Endometrial microvascular endothelial cells (primary cell): Measurements from ENCODE around the gene TRABD2B. TPM values are rescaled to one million over a fixed set of nuclear protein-coding genes. Genes with fewer than 3 reads are reported as not detected.

ENCODE experiments used
- in situ Hi-C: cut with HindIII; loops from 2 replicates; pipeline ENCODE4 v1.10.0; 2017; ENCODE audit warnings: low sequenced_read_pairs, low pct_unique_long_range_greater_than_20kb; ENCODE audit errors: inconsistent ontology term
- total RNA-seq: library from RNA; depleted of rRNA; stranded (reverse); fragments of >200 nt; gene quantifications from one replicate; pipeline ENCODE4 v1.2.3, GENCODE V29; 2015; ENCODE audit errors: inconsistent ontology term

The TRABD2B gene
- total RNA-seq, 1 donor from 2014 or later, result not detected

- in situ Hi-C loops, result no loop called here
These were observed 1.2 kb downstream of the TRABD2B start for GRCh38 chr1:47996060-47996405.

DNA sequence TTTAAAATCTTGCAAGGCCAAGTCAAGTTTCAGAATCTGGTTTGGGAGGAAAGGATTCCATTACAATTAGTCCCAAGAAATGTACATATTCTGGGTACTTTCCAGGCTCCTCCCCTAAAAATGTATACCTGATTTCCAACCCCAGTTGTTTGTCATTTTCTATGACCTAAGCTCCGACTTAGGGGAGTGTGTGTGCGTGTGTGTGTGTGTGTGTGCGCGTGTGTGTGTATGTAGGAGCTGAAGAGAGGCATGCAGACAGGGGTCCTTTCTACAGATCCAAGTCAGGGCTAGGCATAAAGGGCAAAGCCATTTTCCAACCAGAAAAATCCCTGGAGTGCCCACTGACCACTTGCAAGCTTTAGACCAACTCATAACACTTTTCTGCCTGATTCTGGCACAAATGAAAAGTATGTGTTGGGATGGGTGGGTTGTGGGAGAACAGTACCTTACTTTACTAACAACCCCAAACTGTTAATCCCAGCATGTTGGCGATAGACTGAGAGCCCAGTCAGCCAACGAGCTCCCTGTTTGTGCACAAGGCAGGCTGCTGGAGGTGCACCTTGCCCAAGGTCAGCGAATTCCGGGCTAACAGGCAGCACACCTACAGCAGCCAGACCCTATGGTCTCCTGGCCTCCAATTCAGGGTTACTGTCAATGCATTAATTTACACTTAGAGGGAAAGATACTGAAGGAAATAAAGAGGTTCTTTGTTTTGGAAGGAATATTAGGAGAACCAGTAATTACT, 1.7 kb downstream of the TRABD2B start:
- in situ Hi-C loops, result no loop called here

- in situ Hi-C loops, result no loop called here
These were observed 3.1 kb downstream of the TRABD2B start for GRCh38 chr1:47993881-47994625.

GRCh38 chr1:47993416-47993740, 3.8 kb downstream of the TRABD2B start:
- in situ Hi-C loops, result no loop called here

DNA sequence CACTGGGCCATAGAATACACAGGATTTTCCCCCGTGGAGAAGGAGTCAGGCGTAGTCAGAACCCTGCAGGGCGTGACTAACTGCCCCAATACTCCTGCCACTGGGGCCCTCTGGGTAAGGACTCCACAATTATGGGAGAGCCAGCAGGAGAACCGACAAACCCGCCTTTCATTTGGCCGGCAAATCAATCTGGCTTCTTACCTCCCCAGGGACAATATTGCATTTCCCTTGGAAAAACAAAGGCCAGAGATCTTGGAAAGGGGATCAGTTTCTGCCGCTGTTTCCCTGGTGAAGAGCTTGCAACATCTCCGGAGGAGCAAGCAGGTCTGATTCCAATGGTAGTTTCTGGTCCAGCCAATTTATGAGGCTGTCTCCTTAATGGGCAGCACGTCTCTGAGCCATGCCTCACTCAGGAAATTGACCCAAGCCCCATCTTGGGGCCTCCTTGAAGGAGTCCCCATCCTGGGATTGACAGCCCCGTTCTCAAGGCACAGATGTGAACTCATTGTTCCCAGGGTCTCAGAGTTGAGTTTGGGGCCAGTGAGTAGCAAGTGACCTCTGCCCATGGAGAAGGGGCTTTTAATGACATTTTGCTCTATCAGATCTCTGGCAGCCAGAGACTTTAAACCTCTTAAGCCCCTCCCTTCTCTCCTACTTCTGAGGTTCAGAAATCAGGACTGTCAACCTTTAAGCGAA, 4.3 kb downstream of the TRABD2B start:
- in situ Hi-C loops, result no loop called here

GRCh38 chr1:47991673-47992072, 5.5 kb downstream of the TRABD2B start:
- in situ Hi-C loops, result no loop called here

DNA sequence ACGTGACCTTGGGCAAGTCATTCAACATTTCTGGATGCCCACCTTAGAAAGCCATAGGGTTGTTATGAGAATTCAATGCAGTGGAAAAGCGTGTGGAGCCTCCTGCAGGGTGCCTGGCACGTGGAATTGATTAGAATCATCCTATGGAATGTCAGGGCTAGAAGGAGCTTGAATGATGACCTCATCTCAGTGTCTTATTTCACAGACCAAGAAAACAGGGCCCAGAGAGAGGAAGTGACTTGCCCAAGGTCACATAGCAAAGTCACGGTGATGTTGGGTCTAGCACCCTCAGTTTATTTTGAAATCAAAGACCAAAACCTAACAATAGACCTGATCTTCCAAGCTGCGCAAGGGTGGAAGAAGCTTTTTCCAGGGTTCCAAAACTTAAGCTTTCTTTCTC, 6.0 kb downstream of the TRABD2B start:
- in situ Hi-C loops, result no loop called here

DNA sequence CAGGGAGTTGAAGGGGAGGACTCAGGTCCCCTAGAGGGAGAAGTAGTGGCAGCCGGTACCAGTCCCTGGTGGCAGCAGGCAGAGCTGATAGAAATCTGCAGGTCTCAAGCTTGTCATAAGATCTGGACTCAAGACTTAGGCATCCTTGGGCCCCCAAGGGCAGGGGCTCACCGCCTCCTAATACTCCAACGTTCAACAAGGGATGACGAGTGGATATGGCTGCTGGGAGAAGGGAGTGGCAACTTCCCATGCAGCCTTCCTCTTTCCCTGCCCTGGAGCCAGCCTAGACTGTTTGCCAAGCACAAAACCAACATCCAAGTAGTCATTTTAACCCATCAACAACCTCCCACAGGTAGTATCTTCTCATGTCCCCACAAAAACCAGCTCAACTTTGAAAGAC, 6.9 kb downstream of the TRABD2B start:
- in situ Hi-C loops, result no loop called here

- in situ Hi-C loops, result no loop called here
These were observed 9.6 kb downstream of the TRABD2B start for GRCh38 chr1:47987601-47988000.

DNA sequence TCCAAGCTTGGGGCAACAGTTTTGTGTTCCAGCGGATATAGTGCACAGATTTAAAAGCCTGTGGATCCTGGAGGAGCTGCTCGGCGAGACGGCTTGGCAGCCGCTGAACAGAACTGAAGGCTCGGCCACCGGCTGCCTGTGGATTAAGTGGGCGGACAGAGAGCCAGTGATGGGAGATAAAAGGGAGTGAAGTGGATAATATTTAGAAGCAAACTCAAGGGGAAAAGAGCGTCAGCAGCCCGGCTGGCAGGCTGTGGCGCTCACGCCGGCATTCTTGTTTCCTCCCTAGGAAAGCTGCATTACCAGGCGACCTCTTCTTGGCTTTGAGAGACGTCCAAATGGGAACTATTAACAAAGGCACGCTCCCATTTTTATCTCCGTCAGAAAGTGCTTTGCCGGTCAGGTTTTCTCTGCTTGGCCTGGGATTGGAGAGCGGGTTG, 10.4 kb downstream of the TRABD2B start:
- in situ Hi-C loops, result no loop called here

GRCh38 chr1:47985018-47985417, 12.2 kb downstream of the TRABD2B start:
- in situ Hi-C loops, result no loop called here

GRCh38 chr1:47984175-47984789, 12.9 kb downstream of the TRABD2B start:
- in situ Hi-C loops, result no loop called here

GRCh38 chr1:47983691-47984090, 13.5 kb downstream of the TRABD2B start:
- in situ Hi-C loops, result no loop called here

DNA sequence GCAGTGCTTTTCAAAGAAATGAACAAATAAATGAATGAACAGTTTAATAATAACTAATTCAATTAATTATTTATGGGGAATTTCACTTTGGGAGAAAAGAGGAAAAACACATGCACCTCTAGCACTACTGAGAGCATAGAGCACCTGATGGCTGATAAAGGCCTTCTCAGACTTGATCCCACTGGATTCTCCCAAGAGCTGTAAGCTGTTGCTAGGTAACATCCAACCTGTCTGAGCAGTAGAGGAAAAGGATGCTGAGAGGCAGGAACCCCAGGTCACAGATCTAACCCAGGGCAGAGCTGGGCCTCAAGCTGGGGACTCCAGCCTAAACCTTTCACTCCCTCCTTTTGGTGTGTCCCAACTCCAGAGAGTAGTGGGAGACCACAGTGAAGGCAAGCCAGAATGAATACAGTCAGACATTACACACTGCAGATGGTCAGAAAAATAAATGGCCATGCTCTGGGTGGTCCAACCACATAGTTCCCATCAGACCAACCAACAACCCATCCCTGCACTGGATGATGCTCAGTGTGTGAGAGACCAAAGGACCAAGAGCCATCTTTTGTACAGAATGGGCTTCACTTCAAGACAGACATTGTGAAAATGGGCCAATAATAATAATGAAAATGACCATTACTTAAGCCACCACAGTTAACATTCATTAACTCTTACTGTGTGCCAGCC, 15.4 kb downstream of the TRABD2B start:
- in situ Hi-C loops, result no loop called here

GRCh38 chr1:47980501-47980900, 16.7 kb downstream of the TRABD2B start:
- in situ Hi-C loops, result no loop called here

GRCh38 chr1:47979724-47980123, 17.5 kb downstream of the TRABD2B start:
- in situ Hi-C loops, result no loop called here

- in situ Hi-C loops, result no loop called here
These were observed 18.7 kb downstream of the TRABD2B start for GRCh38 chr1:47978486-47978885.

- in situ Hi-C loops, result no loop called here
These were observed 20.5 kb downstream of the TRABD2B start for GRCh38 chr1:47976728-47977127.

- in situ Hi-C loops, result no loop called here
These were observed 20.9 kb downstream of the TRABD2B start for GRCh38 chr1:47976267-47976666.
